MM.1S (cell line): Measurements from ENCODE around the gene ABCC8.

ENCODE experiments used
- DNase-seq: peaks from one replicate; pipeline ENCODE4 v3.0.0-alpha.2; 2015
- H2AFZ ChIP-seq: fragments of 300-600 bp; sonication (generic); 2 replicates; pipeline ENCODE4 v1.6.0; 2016; ENCODE audit warnings: antibody characterized with exemption, low read length
- H3F3A ChIP-seq: fragments of 300-600 bp; sonication (generic); 2 replicates; pipeline ENCODE4 v1.6.1; 2016; ENCODE audit warnings: mild to moderate bottlenecking, antibody characterized with exemption, low read length, moderate library complexity, mixed read lengths; ENCODE audit not compliant: insufficient read depth
- H3K27ac ChIP-seq: fragments of 300-600 bp; sonication (generic); 2 replicates; pipeline ENCODE4 v1.5.1; 2016; ENCODE audit warnings: mild to moderate bottlenecking, low read length
- H3K27me3 ChIP-seq: fragments of 300-600 bp; sonication (generic); replicated peaks from 2 replicates; pipeline ENCODE4 v1.6.0; 2016; ENCODE audit warnings: low read length; ENCODE audit not compliant: insufficient read depth
- H3K36me3 ChIP-seq: fragments of 300-600 bp; sonication (generic); replicated peaks from 2 replicates; pipeline ENCODE4 v1.6.1; 2016; ENCODE audit warnings: mild to moderate bottlenecking, low read length, mixed read lengths; ENCODE audit not compliant: insufficient read depth
- H3K4me1 ChIP-seq: fragments of 300-600 bp; sonication (generic); 2 replicates; pipeline ENCODE4 v1.6.1; 2016; ENCODE audit warnings: low read length, mixed read lengths
- H3K4me2 ChIP-seq: fragments of 300-600 bp; sonication (generic); 2 replicates; pipeline ENCODE4 v1.6.0; 2016; ENCODE audit warnings: low read depth, low read length
- H3K4me3 ChIP-seq: fragments of 300-600 bp; sonication (generic); 2 replicates; pipeline ENCODE4 v1.5.1; 2016; ENCODE audit warnings: low read length, mixed read lengths
- H3K79me2 ChIP-seq: fragments of 300-600 bp; sonication (generic); 2 replicates; pipeline ENCODE4 v1.6.1; 2016; ENCODE audit warnings: mixed run types, low read length, mixed read lengths
- H3K9ac ChIP-seq: fragments of 300-600 bp; sonication (generic); 2 replicates; pipeline ENCODE4 v1.6.1; 2016; ENCODE audit warnings: low read length, mixed read lengths
- H3K9me2 ChIP-seq: fragments of 300-600 bp; sonication (generic); replicated peaks from 2 replicates; pipeline ENCODE4 v1.6.1; 2016; ENCODE audit warnings: mild to moderate bottlenecking, low read length, mixed read lengths; ENCODE audit not compliant: insufficient read depth
- H3K9me3 ChIP-seq: fragments of 300-600 bp; sonication (generic); replicated peaks from 2 replicates; pipeline ENCODE4 v1.6.1; 2016; ENCODE audit warnings: mild to moderate bottlenecking, low read length, mixed read lengths; ENCODE audit not compliant: insufficient read depth
- H4K20me1 ChIP-seq: fragments of 300-600 bp; sonication (generic); 2 replicates; pipeline ENCODE4 v1.6.1; 2016; ENCODE audit warnings: mild to moderate bottlenecking, low read length, moderate library complexity, mixed read lengths; ENCODE audit not compliant: insufficient read depth
- CTCF ChIP-seq: fragments of 300-600 bp; sonication (generic); IDR thresholded peaks from 2 replicates; pipeline ENCODE4 v1.5.1; 2016; ENCODE audit warnings: antibody characterized with exemption, low read length, mixed read lengths
- EZH2 ChIP-seq: fragments of 300-600 bp; sonication (generic); optimal IDR thresholded peaks from 2 replicates; pipeline ENCODE3; 2017; ENCODE audit warnings: low read depth, mild to moderate bottlenecking, antibody characterized with exemption, low read length, mixed read lengths
- EZH2phosphoT487 ChIP-seq: fragments of 300-600 bp; sonication (generic); IDR thresholded peaks from 2 replicates; pipeline ENCODE4 v1.6.1; 2018; ENCODE audit warnings: antibody characterized with exemption, low read length

Gene ABCC8

GRCh38 chr11:17518366-17518765 lies 41.7 kb upstream of the ABCC8 start:
- TF ChIP-seq EZH2phosphoT487 = no peak
- TF ChIP-seq CTCF = no peak
- TF ChIP-seq EZH2 = no peak
- H3K9me2 ChIP-seq = no peaks in the 10 kb centered on the region
- H4K20me1 ChIP-seq = no peaks in the 10 kb centered on the region
- H3K4me2 ChIP-seq = no peak overlapping the region
- H3K79me2 ChIP-seq = no peaks in the 10 kb centered on the region
- no peak overlapping the region for H3K27ac ChIP-seq
- H3K4me1 ChIP-seq = no peaks in the 10 kb centered on the region
- no peaks in the 10 kb centered on the region for H3F3A ChIP-seq
- H3K4me3 ChIP-seq = no peak overlapping the region
- DNase-seq = no peak
- H3K27me3 ChIP-seq = no peaks in the 10 kb centered on the region
- H2AFZ ChIP-seq = no peak overlapping the region
- H3K9me3 ChIP-seq = no peaks in the 10 kb centered on the region
- no peaks in the 10 kb centered on the region for H3K36me3 ChIP-seq
- H3K9ac ChIP-seq = no peak overlapping the region

- Histone ChIP-seq H3K4me3 (no peak overlapping the region), H3F3A (no peaks in the 10 kb centered on the region), H3K79me2 (no peaks in the 10 kb centered on the region), H3K27ac (no peak overlapping the region), H3K4me1 (no peaks in the 10 kb centered on the region), H3K9ac (no peak overlapping the region), H3K27me3 (no peaks in the 10 kb centered on the region), H2AFZ (no peak overlapping the region), H3K36me3 (no peaks in the 10 kb centered on the region), H3K9me2 (no peaks in the 10 kb centered on the region), H3K9me3 (no peaks in the 10 kb centered on the region), H4K20me1 (no peaks in the 10 kb centered on the region), H3K4me2 (no peak overlapping the region)
- TF ChIP-seq EZH2phosphoT487 (no peak), EZH2 (no peak), CTCF (no peak)
- no peak for DNase-seq
Observed at GRCh38 chr11:17517186-17517585, 40.5 kb upstream of the ABCC8 start.

GRCh38 chr11:17516551-17517150 lies 40.0 kb upstream of the ABCC8 start:
- Histone ChIP-seq H3K36me3 (no peaks in the 10 kb centered on the region), H3K9me2 (no peaks in the 10 kb centered on the region), H3F3A (no peaks in the 10 kb centered on the region), H3K9ac (no peak overlapping the region), H2AFZ (no peak overlapping the region), H4K20me1 (no peaks in the 10 kb centered on the region), H3K27me3 (no peaks in the 10 kb centered on the region), H3K4me2 (no peak overlapping the region), H3K79me2 (no peaks in the 10 kb centered on the region), H3K27ac (no peak overlapping the region), H3K4me3 (no peak overlapping the region), H3K4me1 (no peaks in the 10 kb centered on the region), H3K9me3 (no peaks in the 10 kb centered on the region)
- DNase-seq = no peak
- TF ChIP-seq CTCF (no peak), EZH2 (no peak), EZH2phosphoT487 (no peak)
